Loucy (cell line): ENCODE results near the gene ZNF354C.

Experiments
- H2AFZ ChIP-seq: fragments of 200-600 bp; sonication (generic); 2 replicates; pipeline ENCODE4 v1.6.0; 2016; ENCODE audit warnings: antibody characterized with exemption, mild to moderate bottlenecking, low read length, moderate library complexity
- H3F3A ChIP-seq: fragments of 200-600 bp; 2 replicates; pipeline ENCODE4 v1.6.0; 2016; ENCODE audit warnings: antibody characterized with exemption, low read depth, mild to moderate bottlenecking
- H3K27me3 ChIP-seq: fragments of 200-600 bp; sonication (generic); 2 replicates; pipeline ENCODE4 v1.6.1; 2014; ENCODE audit warnings: low read length, mild to moderate bottlenecking; ENCODE audit not compliant: insufficient read depth, poor library complexity, severe bottlenecking
- H3K36me3 ChIP-seq: fragments of 200-600 bp; sonication (generic); 2 replicates; pipeline ENCODE4 v1.6.1; 2016; ENCODE audit warnings: low read length; ENCODE audit not compliant: insufficient read depth
- H3K4me1 ChIP-seq: fragments of 200-600 bp; sonication (generic); 2 replicates; pipeline ENCODE4 v1.5.1; 2014; ENCODE audit warnings: low read length, mild to moderate bottlenecking; ENCODE audit not compliant: insufficient read depth, poor library complexity, severe bottlenecking
- H3K4me2 ChIP-seq: fragments of 200-600 bp; sonication (generic); 2 replicates; pipeline ENCODE4 v1.6.0; 2014; ENCODE audit warnings: antibody characterized with exemption, low read length, low read depth, mild to moderate bottlenecking; ENCODE audit not compliant: poor library complexity, severe bottlenecking
- H3K4me3 ChIP-seq: fragments of 200-600 bp; sonication (generic); 2 replicates; pipeline ENCODE4 v1.5.1; 2014; ENCODE audit warnings: low read length, mild to moderate bottlenecking, mixed read lengths; ENCODE audit not compliant: poor library complexity, severe bottlenecking
- H3K79me2 ChIP-seq: fragments of 200-600 bp; sonication (generic); 2 replicates; pipeline ENCODE4 v1.6.1; 2014; ENCODE audit warnings: low read length; ENCODE audit not compliant: insufficient read depth
- H3K9ac ChIP-seq: fragments of 200-600 bp; sonication (generic); 2 replicates; pipeline ENCODE4 v1.6.0; 2014; ENCODE audit warnings: mild to moderate bottlenecking, low read depth, low read length, moderate library complexity; ENCODE audit not compliant: poor library complexity, severe bottlenecking
- H3K9me2 ChIP-seq: fragments of 200-600 bp; sonication (generic); replicated peaks from 2 replicates; pipeline ENCODE4 v1.6.1; 2016; ENCODE audit warnings: low read depth, low read length, mixed read lengths
- H3K9me3 ChIP-seq: fragments of 200-600 bp; sonication (generic); 2 replicates; pipeline ENCODE4 v1.6.1; 2014; ENCODE audit warnings: mild to moderate bottlenecking, antibody characterized with exemption, low read length, low read depth; ENCODE audit not compliant: insufficient read depth
- H4K20me1 ChIP-seq: fragments of 200-600 bp; sonication (generic); 2 replicates; pipeline ENCODE4 v1.6.0; 2014; ENCODE audit warnings: antibody characterized with exemption, low read length, mild to moderate bottlenecking; ENCODE audit not compliant: insufficient read depth, poor library complexity, severe bottlenecking
- EZH2phosphoT487 ChIP-seq: fragments of 200-600 bp; IDR thresholded peaks from 2 replicates; pipeline ENCODE4 v1.6.1; 2018; ENCODE audit warnings: antibody characterized with exemption, mild to moderate bottlenecking, moderate library complexity, borderline replicate concordance
- TF ChIP-seq, protein P1 (sequence below): fragments of 200-600 bp; sonication (generic); conservative IDR thresholded peaks from 2 replicates; pipeline ENCODE4 v1.5.1; 2014; ENCODE audit warnings: mild to moderate bottlenecking, antibody characterized with exemption, low read length

Gene ZNF354C

DNA sequence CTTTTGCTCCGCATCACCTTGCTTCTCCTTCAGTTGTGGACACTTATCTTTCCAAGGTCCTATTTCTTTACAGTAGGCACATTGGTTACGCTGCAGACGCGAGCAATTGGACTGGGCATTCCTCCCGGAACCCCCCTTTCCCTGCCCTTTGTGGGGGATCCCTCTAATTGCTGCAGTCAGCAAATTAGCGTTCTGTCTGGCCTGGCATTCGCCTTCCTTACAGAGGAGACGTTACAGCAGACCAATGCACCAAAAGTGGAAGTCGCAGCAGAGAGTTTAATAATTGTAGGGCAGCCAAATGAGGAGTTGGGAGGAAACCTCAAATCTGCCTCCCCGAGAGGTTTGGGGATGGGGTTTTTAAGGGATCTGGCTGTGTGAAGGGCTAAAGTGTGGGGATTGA is 5.3 kb upstream of the ZNF354C start:
- Histone ChIP-seq H3K4me3 (no peak overlapping the region), H3K27me3 (no peaks in the 10 kb centered on the region), H3K79me2 (no peaks in the 10 kb centered on the region), H3K36me3 (no peaks in the 10 kb centered on the region), H3K9me2 (no peaks in the 10 kb centered on the region), H2AFZ (no peak overlapping the region), H3K4me2 (no peak overlapping the region), H4K20me1 (no peaks in the 10 kb centered on the region), H3K4me1 (no peaks in the 10 kb centered on the region), H3F3A (no peaks in the 10 kb centered on the region), H3K9ac (no peak overlapping the region), H3K9me3 (no peaks in the 10 kb centered on the region)
- TF ChIP-seq, protein P1, sequence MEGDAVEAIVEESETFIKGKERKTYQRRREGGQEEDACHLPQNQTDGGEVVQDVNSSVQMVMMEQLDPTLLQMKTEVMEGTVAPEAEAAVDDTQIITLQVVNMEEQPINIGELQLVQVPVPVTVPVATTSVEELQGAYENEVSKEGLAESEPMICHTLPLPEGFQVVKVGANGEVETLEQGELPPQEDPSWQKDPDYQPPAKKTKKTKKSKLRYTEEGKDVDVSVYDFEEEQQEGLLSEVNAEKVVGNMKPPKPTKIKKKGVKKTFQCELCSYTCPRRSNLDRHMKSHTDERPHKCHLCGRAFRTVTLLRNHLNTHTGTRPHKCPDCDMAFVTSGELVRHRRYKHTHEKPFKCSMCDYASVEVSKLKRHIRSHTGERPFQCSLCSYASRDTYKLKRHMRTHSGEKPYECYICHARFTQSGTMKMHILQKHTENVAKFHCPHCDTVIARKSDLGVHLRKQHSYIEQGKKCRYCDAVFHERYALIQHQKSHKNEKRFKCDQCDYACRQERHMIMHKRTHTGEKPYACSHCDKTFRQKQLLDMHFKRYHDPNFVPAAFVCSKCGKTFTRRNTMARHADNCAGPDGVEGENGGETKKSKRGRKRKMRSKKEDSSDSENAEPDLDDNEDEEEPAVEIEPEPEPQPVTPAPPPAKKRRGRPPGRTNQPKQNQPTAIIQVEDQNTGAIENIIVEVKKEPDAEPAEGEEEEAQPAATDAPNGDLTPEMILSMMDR, result no peak
- no peak for TF ChIP-seq EZH2phosphoT487

DNA sequence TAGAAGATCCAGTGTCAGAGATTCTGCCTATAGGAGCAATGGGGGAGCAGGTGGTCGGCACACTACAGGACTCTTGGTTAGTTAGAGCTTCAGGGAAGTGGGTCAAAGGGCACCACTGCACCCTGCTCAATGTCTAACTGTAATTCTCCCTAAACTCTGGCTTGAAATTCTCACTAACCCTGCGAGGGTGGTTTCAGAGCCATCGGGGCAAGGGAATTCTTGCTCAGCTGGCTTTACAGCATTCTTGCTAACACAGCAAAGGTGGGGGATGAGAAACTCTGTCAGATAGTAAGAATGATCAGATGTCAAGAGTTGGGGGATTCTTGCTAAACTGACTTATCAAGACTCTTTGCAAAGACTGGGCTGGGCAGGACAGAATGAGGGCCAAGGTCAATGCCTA is 4.7 kb upstream of the ZNF354C start:
- Histone ChIP-seq H3K4me2 (no peak overlapping the region), H3K9ac (no peak overlapping the region), H3K27me3 (no peaks in the 10 kb centered on the region), H3K4me3 (no peak overlapping the region), H3F3A (no peaks in the 10 kb centered on the region), H3K4me1 (no peaks in the 10 kb centered on the region), H4K20me1 (no peaks in the 10 kb centered on the region), H3K9me2 (no peaks in the 10 kb centered on the region), H2AFZ (no peak overlapping the region), H3K36me3 (no peaks in the 10 kb centered on the region), H3K9me3 (no peaks in the 10 kb centered on the region), H3K79me2 (no peaks in the 10 kb centered on the region)
- TF ChIP-seq, protein P1, result no peak
- no peak for TF ChIP-seq EZH2phosphoT487

DNA sequence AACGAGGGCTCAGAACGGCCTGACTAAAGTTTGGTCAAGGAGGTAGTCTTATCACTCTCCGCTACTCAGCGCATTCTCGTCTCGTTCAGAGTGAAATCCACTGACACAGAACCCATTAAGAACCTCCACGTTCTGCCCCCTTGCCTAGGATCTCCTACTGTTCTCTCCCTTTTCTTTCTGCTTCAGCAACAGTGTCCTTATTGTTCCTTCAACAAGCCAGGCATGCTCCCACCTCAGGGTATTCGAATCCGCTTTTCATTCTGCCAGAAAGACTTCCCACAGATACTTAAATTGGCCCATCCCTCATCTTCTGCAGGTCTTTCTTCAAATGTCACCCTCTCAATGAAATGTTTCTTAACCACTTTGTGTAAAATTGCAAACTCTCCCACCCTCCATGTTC is 4.3 kb upstream of the ZNF354C start:
- H3K4me1 ChIP-seq, result no peaks in the 10 kb centered on the region
- H3K36me3 ChIP-seq, result no peaks in the 10 kb centered on the region

More for the DNA sequence above, 4.3 kb upstream of the ZNF354C start:
- Histone ChIP-seq H3K4me3 (no peak overlapping the region), H2AFZ (no peak overlapping the region), H3K27me3 (no peaks in the 10 kb centered on the region), H3K9me2 (no peaks in the 10 kb centered on the region), H3F3A (no peaks in the 10 kb centered on the region), H3K9me3 (no peaks in the 10 kb centered on the region), H3K9ac (no peak overlapping the region), H3K79me2 (no peaks in the 10 kb centered on the region), H3K4me2 (no peak overlapping the region), H4K20me1 (no peaks in the 10 kb centered on the region)
- TF ChIP-seq, protein P1, result no peak
- TF ChIP-seq EZH2phosphoT487, result no peak
